Pancreas (tissue), 10 donors: ENCODE data around the gene FAT1. TPM values are rescaled to one million over a fixed set of nuclear protein-coding genes. Genes with fewer than 3 reads are reported as not detected.

ENCODE experiments used
- ATAC-seq, 4 donors: fragments of 200-7000 bp; cut with Tn5 transposase; one replicate each; pipeline versions ENCODE4 v1.8.0 to v1.9.1; 2020; ENCODE audit warnings: mild to moderate bottlenecking in 4 of 4, moderate library complexity in 4 of 4
- DNase-seq, 6 donors: peaks; one replicate each; pipeline ENCODE4 v3.0.0-alpha.2; 2020
- FAIRE-seq: peaks from 2 replicates; lab custom pipeline; 2012; peaks lifted over from hg19 to GRCh38; lab: Jason Lieb, UNC
- H3K27ac ChIP-seq, 4 donors: fragments of 200-600 bp; sonication (generic); 1 replicate in 3 of 4; 2 replicates in 1 of 4; pipeline versions ENCODE4 v1.5.0 to v1.8.0; 2020
- H3K27me3 ChIP-seq, 4 donors: fragments of 200-600 bp; one replicate each; pipeline ENCODE4 v1.8.0; 2021
- H3K36me3 ChIP-seq, 3 donors: fragments of 200-600 bp; sonication (generic) in 1 of 3; one replicate each; pipeline versions ENCODE4 v1.5.0 to v1.8.0; 2020 to 2021
- H3K4me1 ChIP-seq, 3 donors: fragments of 200-600 bp; one replicate each; pipeline ENCODE4 v1.8.0; 2021
- H3K4me3 ChIP-seq, 4 donors: fragments of 200-600 bp; sonication (generic) in 2 of 4; one replicate each; pipeline versions ENCODE4 v1.5.0 to v1.8.0; 2020 to 2021
- H3K9me3 ChIP-seq, 4 donors: fragments of 200-600 bp; one replicate each; pipeline ENCODE4 v1.8.0; 2021
- WGBS, 2 donors: extraction: QIAGEN DNeasy Blood & Tissue Kit; methylation state at CpG; one replicate each; pipeline ENCODE4 v1.1.7; 2013; 5-methylcytosine and 5-hydroxymethylcytosine counted together
- intact Hi-C, 3 donors: fragments of 100-400 bp; cut with DNase I; formaldehyde crosslinking; loops; one replicate each; pipeline versions ENCODE4 v1.11.1 to v1.14.2; 2022
- polyA plus RNA-seq, 2 donors: library from polyadenylated mRNA; stranded (reverse); fragments of 200-250 nt; gene quantifications; one replicate each; pipeline ENCODE4 v1.2.3, GENCODE V29; 2013
- total RNA-seq, 6 donors: library from RNA; stranded (reverse); fragmentation: NEBNext Ultra II Directional in 4 of 6; extraction: Animal tissue kit (Norgen Biotek cat#: 25700) in 4 of 6; gene quantifications; one replicate each; pipeline versions ENCODE4 v1.2.1 to v1.2.4, GENCODE V29; 2021 to 2023
- TF ChIP-seq, protein P1 (sequence below), 4 donors: fragments of 200-600 bp; sonication (generic) in 3 of 4; IDR thresholded peaks; one replicate each; pipeline versions ENCODE4 v1.5.0 to v1.8.0; 2021; ENCODE audit warnings: antibody characterized with exemption in 4 of 4
- donor health status: healthy with polysubstance abuse.
- donor health status: DM: no; HTN: no; CAD: no; lungs with moderate emphysema.
- donor health status: DM: no; HTN: no; CAD: no.
- donor health status: control.
- donor health status: control.
- donor health status: Bipolar disorder and iron deficiency.
- donor health status: DM: yes; HTN: yes; CAD: no.
- donor health status: DM: no; HTN: no; CAD: no.
- donor health status: DM: no; HTN: no; CAD: no.
- donor health status: DM: yes; HTN: yes; CAD: no.

FAT1 gene
- total and polyA plus RNA-seq, 8 donors: 16.9 to 91.6 (median 59.3) TPM

GRCh38 chr4:186650401-186651180 is 73.1 kb downstream of the FAT1 start:
- H3K4me3 ChIP-seq: peak overlapping the region in 1 of 4 donors; percentile 1
- H3K27me3 ChIP-seq: no peaks in the 10 kb centered on the region
- FAIRE-seq: peak; percentile 85
- DNase-seq: no peak
- no peaks in the 10 kb centered on the region for H3K36me3 ChIP-seq
- no peaks in the 10 kb centered on the region for H3K9me3 ChIP-seq
- TF ChIP-seq, protein P1, sequence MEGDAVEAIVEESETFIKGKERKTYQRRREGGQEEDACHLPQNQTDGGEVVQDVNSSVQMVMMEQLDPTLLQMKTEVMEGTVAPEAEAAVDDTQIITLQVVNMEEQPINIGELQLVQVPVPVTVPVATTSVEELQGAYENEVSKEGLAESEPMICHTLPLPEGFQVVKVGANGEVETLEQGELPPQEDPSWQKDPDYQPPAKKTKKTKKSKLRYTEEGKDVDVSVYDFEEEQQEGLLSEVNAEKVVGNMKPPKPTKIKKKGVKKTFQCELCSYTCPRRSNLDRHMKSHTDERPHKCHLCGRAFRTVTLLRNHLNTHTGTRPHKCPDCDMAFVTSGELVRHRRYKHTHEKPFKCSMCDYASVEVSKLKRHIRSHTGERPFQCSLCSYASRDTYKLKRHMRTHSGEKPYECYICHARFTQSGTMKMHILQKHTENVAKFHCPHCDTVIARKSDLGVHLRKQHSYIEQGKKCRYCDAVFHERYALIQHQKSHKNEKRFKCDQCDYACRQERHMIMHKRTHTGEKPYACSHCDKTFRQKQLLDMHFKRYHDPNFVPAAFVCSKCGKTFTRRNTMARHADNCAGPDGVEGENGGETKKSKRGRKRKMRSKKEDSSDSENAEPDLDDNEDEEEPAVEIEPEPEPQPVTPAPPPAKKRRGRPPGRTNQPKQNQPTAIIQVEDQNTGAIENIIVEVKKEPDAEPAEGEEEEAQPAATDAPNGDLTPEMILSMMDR (IDR thresholded peaks at IDR 0.05): no peak
- peaks cover 10 to 15% (median 11%) of the 10 kb centered on the region in 3 donors for H3K4me1 ChIP-seq
- intact Hi-C loops: no loop called here
- peak overlapping the region in 2 of 4 donors; percentile 64 to 75 for H3K27ac ChIP-seq
- peak in 3 of 4 donors; percentile 23 to 44 (median 31) for ATAC-seq
- 26 to 34% methylated on average over 3 of the region's 3 CpGs for WGBS, 2 donors

DNA sequence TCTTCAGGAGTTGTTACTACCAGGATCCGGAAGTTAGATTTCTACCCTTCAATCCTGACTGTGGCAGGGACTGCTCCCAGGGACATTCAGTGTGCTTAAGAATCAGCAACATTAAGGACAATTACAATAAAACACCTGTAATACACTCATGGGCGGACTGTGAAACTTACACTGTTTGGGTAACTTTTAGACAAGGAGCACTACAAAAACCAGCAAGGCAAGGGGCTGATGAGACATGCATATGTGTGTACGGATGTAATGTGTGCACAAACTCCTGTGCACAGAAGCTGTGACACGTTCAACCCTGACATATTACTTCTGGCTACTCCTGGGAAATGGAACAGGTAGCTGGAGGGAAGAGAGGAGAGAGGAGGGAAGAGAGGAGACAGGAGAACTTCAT is 75.8 kb downstream of the FAT1 start:
- ATAC-seq: no peak
- TF ChIP-seq, protein P1 (IDR thresholded peaks at IDR 0.05): no peak
- no peak overlapping the region for H3K27ac ChIP-seq
- FAIRE-seq: no peak
- DNase-seq: no peak
- intact Hi-C loops: no loop called here
- no peaks in the 10 kb centered on the region for H3K36me3 ChIP-seq
- 82 to 87% methylated on average over 4 of the region's 4 CpGs for WGBS, 2 donors
- H3K4me1 ChIP-seq: peaks cover 19 to 22% (median 22%) of the 10 kb centered on the region in 3 donors
- H3K27me3 ChIP-seq: no peaks in the 10 kb centered on the region
- H3K9me3 ChIP-seq: no peaks in the 10 kb centered on the region
- no peak overlapping the region for H3K4me3 ChIP-seq

- TF ChIP-seq, protein P1 (IDR thresholded peaks at IDR 0.05): no peak
- DNase-seq (peak in 1 of 6 donors; percentile 55), ATAC-seq (peak; percentile 33 to 45 (median 42)), FAIRE-seq (no peak)
- H3K4me3 ChIP-seq: no peak overlapping the region
- H3K36me3 ChIP-seq: no peaks in the 10 kb centered on the region
- H3K4me1 ChIP-seq: peaks cover 13 to 17% (median 16%) of the 10 kb centered on the region in 3 donors
- H3K9me3 ChIP-seq: no peaks in the 10 kb centered on the region
- H3K27ac ChIP-seq: peak overlapping the region in 2 of 4 donors; percentile 43 to 70
- H3K27me3 ChIP-seq: no peaks in the 10 kb centered on the region
- WGBS, 2 donors: 37 to 50% methylated on average over 9 of the region's 9 CpGs
- intact Hi-C loops: no loop called here
These were observed 78.9 kb downstream of the FAT1 start for GRCh38 chr4:186644737-186645261.

GRCh38 chr4:186644311-186644638 is 79.4 kb downstream of the FAT1 start:
- no peaks in the 10 kb centered on the region for H3K27me3 ChIP-seq
- H3K4me3 ChIP-seq: no peak overlapping the region
- no peaks in the 10 kb centered on the region for H3K9me3 ChIP-seq
- TF ChIP-seq, protein P1 (IDR thresholded peaks at IDR 0.05): no peak
- peak overlapping the region in 2 of 4 donors; percentile 43 to 70 for H3K27ac ChIP-seq
- intact Hi-C loops: no loop called here
- DNase-seq: no peak
- no peak for FAIRE-seq
- H3K36me3 ChIP-seq: no peaks in the 10 kb centered on the region
- peaks cover 13 to 17% (median 14%) of the 10 kb centered on the region in 3 donors for H3K4me1 ChIP-seq
- ATAC-seq: no peak
- WGBS, 2 donors: 43 to 45% methylated on average over 2 of the region's 2 CpGs
